Measurements from ENCODE around the gene OR2F1.

The OR2F1 gene

DNA sequence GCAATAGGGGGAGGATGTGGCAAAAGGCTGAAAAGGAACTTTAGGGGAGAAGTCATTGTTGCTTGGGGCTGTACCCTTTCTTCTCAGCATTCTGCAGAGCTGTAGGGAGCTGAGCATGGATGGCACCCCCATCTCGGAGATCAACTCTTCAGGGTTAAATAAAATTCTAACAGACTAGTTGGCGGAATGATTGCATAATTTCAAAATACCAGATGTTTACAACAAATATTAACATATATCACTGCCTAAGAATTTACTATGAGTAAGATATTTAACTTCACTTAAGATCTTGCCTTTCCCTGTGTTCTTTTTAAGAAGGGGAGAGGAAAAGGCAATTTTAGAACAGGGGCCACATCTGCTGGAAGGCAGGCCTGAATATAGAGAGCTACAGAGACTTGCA, 509 bp upstream of the OR2F1 start:
- no peak for DNase-seq (ENCODE audit: low spot score)

DNA sequence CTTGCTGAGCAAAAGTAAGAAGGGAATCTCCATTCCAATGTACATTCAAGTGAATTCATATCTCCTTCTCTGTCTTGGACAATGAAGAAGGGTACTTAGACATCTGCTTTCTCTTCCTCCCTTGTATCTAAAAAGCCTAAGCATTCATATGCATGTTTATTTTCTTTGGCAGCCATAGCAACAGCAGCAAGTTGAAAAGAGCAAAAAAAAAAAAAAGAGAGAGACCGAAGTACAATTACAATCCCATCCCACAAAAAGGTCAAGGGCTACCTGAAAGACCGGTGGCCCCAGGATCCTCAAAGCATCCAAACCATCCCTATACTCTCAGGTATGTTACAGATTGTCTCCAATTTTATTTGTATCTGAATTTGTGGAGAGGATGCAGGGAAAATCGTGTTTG, 4.1 kb downstream of the OR2F1 start:
- DNase-seq (ENCODE audit: low spot score): no peak

DNA sequence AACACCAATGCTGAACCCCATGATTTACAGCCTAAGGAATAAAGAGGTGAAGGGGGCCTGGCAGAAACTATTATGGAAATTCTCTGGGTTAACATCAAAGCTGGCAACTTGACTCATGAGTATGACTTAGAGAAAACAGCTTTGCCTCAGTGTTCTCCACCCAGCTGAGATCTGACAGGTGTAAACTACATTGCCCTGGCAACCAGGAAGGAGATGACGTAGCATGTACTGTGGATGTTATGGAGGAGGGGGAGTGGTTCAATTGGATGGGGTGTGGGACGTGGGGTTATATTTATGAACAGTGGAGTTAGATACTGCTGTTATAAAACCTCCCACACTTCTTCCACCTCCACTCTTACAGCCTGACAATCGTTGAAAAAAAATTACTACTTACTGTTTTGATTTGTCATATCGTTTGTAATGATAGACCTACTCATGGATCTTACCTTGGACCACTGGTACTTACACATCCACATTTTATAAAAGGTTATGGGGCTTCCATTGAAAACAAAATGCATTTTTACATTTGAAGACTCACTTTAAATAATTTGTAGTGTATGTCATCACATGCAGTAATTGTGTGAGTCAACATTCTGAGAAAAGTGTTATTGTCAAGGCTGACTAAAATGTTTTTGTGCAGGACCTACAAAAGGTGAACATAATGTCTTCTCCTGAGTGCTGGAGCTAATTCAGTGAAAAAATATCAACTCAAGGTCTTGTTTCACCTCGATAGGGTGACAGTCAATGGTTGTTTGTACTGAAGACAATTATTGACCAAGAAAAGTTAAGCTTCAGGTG, 6.4 kb downstream of the OR2F1 start:
- DNase-seq (ENCODE audit: low spot score): no peak

DNA sequence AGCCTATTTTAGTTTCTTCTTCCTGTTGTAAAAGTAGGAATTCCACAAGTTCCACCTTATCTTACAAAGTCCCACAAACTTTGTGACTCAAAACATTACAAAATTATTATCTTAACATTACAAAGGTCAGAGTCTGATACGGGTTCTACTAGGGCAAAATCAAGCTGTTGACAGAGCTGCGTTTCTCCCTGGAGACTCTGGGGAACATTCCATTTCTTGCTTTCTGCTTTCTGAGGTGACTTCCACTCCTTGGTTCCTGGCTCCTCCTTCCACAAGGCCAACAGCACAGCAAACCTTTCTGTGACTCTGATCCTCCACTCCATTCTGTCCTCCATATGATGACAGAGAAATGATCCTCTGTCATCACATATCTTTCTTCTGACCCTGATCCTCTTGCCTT, 10.6 kb downstream of the OR2F1 start:
- DNase-seq (ENCODE audit: low spot score): no peak

DNA sequence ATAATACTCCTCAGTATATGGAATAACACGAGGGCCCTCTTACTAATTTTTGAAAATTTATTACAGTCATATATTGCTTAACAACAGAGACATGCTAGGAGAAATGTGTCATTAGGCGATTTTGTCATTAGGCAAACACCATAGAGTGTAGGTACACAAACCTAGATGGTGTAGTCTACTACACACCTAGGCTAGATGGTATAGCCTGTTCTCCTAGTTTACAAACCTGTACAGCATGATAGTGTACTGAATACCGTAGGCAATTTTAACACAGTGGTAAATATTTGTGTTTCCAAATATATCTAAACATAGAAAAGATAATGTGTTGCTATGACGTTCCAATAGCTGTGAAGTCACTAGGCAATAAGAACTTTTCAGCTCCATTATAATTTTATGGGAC, 12.8 kb downstream of the OR2F1 start:
- no peak for DNase-seq (ENCODE audit: low spot score)

DNA sequence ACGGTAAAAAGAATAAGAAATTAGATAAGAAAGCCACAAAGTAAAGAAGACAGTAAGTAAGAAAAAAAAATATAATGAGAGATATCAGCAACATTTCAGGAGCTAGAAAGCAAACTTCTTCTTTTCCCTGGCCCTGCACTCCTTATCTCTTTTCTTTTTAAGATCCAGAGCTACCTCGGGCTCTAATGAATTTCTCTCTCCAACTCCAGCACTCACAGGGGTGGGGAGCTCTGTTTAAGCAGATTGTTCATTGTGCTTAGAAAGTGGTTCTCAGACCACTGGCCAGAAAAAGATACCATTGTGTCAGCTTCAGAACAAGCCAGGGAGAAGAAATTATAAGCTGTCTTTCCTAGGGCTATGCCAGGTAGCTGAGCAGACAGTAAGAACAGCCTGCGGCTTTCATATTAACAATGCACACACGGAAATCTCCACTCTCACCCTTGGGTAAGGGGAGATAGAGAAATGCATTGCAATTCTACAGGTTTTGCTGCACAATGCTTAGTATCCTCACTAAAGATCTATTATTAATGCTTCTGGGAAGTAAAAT, 19.3 kb downstream of the OR2F1 start:
- DNase-seq (ENCODE audit: low spot score): no peak

DNA sequence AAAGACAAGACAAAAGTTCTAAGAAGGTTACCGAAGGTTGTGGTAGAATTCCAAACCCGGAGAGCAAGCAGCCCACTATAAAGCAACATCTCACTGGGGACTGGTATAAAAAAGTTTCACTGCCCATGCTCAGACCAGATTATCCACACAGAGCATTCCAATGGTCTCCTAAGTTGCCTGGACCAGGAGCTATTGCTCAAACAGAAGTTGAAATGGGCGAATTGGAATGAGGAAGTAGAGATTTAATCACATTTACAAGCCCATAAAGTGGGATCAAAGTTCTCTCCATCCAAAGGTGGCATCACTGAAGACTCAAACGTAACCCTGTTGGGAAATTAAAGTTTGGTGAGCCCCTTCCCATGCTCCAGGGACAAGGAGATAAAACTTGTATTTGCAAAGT, 19.8 kb downstream of the OR2F1 start:
- peak; percentile 33 for DNase-seq (ENCODE audit: low spot score)

DNA sequence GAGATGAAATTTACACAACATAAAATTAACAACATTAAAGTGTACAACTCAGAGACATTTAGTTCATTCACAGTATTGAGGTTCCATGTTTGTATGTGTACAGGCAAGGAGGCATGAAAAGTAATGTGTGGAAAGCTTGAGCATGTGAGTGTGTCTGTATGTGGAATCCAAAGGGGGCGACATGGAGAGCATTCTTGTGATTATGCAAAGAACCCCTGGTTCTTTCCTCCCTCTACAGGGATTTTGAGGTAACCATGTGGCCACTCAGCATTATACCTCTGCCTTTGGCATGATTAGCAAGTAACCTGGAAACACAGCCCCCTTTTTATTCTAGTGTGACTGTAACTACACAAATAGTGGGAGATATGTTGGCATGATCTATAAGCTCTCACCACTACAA, 21.0 kb downstream of the OR2F1 start:
- peak; percentile 27 for DNase-seq (ENCODE audit: low spot score)

DNA sequence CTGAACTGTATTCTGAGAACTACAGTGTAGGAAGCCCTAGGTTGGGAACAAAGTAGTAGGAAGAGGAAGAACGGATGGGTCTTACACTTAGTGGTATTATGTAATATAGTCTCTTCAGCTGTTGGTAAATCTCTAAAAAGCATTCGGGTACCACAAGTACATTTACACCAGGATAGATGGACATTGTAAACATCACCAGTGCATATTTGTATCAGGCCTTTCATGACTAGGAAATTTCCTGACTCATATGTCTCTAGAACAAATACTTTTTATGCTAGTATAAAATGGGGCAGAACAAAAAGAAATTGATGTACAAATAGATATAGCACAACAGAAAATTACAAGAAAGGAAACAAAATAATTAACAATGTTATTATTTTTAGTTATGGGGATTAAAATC, 23.9 kb downstream of the OR2F1 start:
- no peak for DNase-seq (ENCODE audit: low spot score)

DNA sequence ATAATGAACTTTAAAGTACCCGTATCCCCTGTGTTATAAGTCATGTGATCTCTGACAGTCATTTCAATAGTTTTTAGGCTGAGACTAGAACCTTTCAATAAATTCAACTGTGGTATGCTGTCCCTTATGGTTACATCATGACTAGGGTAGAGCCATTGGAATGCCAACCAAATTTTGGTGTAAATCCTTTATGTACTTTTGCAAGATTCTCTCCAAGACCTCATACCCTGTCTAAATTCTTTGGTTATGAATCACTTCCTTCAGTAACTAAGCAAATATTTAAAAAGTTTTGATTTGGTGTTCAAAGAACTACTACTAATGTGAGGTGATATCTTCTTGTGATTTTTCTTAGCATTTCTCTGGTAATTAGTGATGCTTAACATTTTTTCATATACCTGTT, 24.7 kb downstream of the OR2F1 start:
- DNase-seq (ENCODE audit: low spot score): no peak

DNA sequence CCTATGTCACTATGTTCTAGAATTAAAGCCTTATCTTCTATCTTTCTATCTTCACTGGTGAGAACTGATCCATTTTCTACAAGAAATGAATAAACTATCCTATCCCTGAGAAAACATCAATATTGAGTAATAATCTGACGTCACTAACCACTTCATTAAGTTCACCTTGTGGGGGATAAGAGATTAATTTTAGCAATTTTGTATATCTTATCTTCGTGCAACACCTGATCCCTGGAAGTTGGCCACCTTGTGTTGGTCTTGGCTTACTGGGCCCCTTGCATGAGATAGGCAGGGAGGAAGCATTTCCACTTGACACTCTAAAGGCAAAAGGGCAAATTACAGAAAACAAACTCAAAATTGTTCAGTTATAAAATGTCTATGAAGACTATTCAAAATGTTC, 25.4 kb downstream of the OR2F1 start:
- DNase-seq (ENCODE audit: low spot score): no peak

DNA sequence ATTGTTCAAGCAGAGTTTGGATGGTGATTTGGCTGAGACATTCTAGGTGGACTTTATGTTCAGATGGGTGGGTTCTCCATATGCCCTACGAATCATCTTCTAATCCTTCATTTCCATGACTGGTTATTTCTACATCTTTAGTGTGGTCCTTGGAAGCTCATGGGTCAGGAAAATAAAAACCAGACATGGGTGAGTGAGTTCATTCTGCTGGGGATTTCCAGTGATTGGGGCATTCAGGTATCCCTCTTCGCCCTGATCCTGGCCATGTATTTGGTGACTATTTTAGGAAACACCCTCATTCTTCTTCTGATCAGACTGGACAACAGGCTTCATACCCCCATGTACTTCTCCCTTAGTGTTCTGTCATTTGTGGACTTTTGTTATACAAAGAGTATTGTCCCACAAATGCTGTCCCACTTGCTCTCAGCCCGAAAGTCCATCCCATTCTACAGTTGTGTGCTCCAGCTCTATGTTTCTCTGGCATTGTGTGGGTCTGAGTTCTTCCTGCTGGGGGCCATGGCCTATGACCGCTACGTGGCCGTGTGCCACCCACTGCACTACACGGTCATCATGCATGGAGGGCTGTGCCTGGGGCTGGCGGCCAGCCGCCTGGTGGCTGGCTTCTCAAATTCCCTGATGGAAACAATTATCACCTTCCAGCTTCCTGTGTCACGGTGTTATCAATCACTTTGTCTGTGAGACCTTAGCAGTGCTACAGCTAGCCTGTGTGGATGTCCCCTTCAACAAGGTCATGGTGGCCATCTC, 26.3 kb downstream of the OR2F1 start:
- DNase-seq (ENCODE audit: low spot score): no peak

DNA sequence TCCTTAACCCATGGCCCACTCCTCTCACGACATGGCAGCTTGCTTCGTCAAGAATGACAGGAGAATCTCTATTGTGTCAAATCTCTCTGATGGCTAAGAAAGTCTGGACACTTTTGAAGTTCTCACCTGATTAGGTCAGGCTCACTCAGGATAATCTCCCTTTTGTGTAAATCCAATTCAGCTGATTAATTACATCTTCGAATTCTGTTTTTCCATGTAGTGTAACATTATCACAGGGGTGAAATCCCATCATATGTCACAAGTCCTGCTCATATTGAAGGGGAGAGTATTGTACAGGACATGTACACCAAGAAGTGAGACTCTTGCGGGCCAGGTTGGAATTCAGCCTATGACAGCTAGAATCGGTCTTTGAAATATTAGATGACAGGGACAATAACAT, 29.3 kb downstream of the OR2F1 start:
- DNase-seq (ENCODE audit: low spot score): no peak

DNA sequence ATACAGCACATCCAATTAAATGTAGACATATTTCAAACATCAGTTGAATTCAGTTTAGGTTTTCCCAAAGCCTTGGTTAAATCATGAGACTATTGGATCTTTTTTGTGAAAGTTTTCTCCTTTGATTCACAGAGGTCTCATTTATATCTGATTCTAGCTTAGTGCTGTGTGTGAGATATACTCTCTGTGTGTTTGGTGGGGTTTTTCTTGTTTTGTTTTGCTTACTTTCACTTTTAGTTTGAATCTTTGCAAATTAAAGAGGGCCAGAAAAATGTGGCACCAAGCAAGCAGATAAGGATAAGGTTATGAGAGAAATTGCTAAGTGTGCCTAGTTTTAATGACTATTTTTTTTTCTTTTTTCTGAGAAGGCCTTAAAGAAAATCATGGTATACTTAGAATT, 32.9 kb downstream of the OR2F1 start:
- no peak for DNase-seq (ENCODE audit: low spot score)

DNA sequence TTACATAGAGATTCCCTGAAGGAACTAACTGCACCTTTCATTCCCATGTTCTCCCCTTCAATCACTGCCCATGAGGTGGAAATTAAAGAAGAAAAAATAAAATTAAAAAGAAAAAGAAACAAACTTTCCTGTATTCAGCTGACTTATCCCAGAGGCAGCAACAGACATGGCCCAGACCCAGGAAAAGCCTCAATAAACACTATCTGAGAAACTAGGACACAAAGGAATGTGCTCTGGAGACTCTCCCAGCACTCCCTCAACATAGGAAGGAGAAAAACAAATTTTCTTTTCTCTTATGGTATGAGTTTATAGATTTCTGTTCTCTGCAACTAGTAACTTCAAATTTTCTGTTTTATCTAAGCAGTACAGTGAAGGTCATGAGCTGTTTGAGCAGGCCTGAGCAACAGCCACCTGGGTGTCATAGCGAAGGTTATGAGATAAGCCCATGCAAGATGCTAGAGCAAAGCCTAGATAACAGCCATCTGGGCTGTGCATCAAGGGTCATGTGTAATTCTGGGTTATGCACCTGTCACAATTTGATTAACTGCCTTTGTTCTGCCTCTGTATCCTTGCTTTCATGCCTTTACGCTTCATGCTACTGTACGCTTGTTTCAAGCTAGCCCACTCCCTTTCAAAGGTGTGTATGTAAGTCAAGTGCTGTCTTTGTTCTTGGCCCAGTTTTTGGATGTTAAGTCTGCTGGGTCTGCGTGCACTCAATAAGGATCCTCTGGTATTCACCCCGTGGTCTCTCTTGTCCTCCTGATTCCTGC, 34.5 kb downstream of the OR2F1 start:
- DNase-seq (ENCODE audit: low spot score): no peak

DNA sequence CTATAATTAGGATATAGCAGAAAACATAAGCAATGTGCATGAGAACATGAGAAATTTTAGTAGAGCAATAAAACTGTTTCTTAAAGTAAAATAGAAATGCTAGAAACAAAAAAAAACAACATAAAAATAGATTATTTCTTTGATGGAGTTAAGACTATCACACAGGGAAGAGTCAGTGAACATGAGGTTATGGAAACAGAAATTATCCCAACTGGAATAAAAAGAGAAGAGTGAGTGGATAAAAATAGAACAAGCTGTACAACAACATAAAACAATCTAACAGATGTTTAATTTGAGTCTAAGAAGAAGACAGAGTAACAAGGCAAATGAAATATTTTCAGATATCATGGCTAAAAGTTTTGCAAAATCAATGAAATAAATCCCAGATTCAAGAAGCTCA, 38.0 kb downstream of the OR2F1 start:
- DNase-seq (ENCODE audit: low spot score): no peak

DNA sequence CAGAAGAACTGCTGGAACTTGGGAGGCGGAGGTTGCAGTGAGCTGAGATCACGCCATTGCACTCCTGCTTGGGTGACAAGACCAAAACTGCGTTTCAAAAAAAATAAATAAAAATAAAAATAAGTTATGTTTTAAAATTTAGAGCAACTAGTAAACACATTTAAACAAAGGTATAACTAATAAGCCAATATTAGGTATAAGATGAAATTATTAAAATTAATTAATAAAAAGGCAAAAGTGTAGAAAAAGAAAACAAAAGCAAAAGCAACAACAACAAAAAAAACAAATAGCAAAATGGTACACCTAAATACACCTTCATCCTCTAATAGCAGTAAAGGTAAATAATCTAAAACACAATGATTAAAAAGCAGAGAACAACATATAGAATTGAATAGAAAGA, 39.3 kb downstream of the OR2F1 start:
- DNase-seq (ENCODE audit: low spot score): no peak

DNA sequence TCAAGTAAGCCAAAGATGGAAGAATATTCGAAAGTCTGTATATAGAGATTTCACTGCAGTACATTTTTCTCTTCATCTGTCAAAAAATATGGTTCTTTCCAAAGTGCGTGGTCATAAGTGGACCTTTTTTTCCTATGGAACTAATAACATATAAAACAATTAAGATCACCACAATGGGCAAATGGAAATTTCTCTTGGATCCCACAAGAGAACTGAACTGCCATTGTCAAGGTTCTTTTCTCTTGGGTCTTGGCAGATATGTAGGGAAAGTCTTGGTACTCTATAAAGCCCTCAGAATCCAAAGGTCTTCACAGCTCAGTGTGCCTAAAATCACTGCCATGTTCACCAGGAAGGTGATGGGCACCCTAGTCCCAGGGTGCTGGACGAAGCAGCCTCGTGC, 45.4 kb downstream of the OR2F1 start, which contains the start of gene OR6B1:
Gene OR6B1 (plus strand): TSS at position 301 of the 400 bp plus-strand sequence. CDS start 3,677 bp downstream, outside the sequence.
- DNase-seq (ENCODE audit: low spot score): no peak

DNA sequence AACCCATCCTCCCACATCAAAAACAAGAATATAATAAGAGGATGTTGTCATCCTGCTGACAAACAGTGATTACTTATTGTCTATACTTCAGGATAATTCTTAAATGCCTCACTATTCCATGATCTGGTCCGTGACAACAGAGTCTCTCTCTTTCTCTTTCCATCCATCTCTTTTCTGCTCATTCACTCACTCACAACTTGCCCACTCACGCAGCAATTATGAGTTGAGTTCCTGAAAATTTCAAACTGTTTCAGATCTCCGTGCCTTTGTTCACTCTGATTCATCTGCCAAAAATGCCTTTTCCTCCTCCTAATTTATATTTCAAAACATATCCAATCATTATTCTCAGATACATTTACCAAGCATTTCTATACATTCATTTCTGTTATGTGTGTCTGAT, 46.9 kb downstream of the OR2F1 start:
- DNase-seq (ENCODE audit: low spot score): no peak

DNA sequence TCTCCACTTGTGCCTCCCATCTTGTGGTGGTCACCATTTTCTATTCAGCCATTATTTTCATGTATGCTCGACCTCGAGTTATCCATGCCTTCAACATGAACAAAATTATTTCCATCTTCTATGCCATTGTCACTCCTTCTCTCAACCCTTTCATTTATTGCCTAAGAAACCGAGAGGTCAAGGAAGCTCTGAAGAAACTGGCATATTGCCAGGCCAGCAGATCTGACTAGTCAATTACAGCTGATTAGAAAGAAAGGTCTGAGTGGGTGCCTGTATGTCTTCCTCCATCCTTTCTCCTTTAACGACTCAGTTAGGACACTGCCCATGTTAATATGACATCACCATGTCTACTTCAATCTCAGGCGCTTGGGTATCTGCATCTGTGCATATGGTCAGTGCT, 50.1 kb downstream of the OR2F1 start:
- no peak for DNase-seq (ENCODE audit: low spot score)

DNA sequence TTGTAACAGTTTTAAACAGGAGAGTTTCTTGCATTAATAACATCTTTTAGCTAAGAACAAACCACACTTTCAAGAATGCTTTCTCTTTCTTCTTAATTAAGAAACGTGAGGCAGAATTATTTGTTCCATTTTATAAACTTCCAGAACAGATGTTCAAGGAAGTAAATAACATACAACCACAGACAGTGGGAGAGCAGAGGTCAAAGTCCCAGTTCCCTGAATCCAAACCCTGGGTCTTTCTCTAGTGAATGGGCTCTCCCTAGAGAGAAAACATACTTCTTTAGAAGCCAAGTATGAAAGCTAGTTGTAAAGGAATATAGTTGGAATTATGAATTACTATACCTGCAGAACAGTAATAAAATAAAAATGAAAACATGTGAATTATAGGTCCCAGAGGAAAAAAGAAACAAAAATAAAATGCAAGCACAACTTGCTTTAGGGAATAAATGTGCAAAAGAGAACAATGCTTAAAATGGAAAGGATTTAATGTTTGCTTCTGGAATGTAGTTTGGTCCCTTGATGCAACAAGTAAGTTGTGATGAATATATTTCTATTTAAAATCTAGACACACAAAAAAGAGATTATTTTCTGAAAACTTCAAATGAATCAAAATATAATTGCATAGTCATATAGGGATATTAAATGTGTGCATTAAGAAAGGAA, 51.5 kb downstream of the OR2F1 start:
- no peak for DNase-seq (ENCODE audit: low spot score)

DNA sequence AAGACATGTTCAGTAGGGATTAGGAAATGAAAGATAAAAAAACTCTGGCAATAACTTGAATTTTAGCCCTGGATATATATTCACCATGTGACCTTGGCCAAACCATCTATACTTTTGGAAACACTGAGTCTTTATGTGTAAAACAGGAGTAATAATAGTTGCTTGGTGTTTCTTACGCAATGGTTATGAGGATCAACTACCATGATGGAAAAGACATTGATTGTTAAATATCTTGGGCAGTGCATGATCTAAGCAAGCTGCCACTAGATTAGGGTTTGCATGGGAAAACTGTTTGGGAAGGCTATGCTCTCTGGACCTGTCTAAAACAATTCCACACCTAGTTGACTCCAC, 52.0 kb downstream of the OR2F1 start:
- no peak for DNase-seq (ENCODE audit: low spot score)
